ENCODE measurements around the gene IDE. TPM values are rescaled to one million over a fixed set of nuclear protein-coding genes. Genes with fewer than 3 reads are reported as not detected.
A peak's percentile ranks its signal among the peaks of the same experiment; 100 is the strongest.

IDE gene
- total and polyA plus RNA-seq, 10 of the 15 experiments (the other 5 are each of a cell fraction or from before 2014, with no cell fraction given) = 11.6 to 54.5 (median 33.6) TPM

GRCh38 chr10:92595505-92595904 lies 21.6 kb upstream of the IDE start:
- BruUV-seq (replicated peaks) = no TSS peak
- H3K36me3 ChIP-seq (ENCODE audit: control insufficient read depth in 2 of 2, insufficient read depth in 2 of 2, low read length in 1 of 2) = no peaks in the 10 kb centered on the region
- POLR2A ChIA-PET = interaction anchor here (0.6 to 1.3 kb wide), 2 partner anchors 8 to 335 kb away, joined by 3 to 7 read pairs; no protein-coding TSS in a partner anchor
- no peak for ATAC-seq
- peaks cover 8% of the 10 kb centered on the region for H3K4me1 ChIP-seq (ENCODE audit: control insufficient read depth, insufficient read depth, low read length)
- H3K27ac ChIP-seq (ENCODE audit: control insufficient read depth, insufficient read depth) = no peak overlapping the region
- peak overlapping the region; percentile 88 for H3K4me3 ChIP-seq
- FAIRE-seq = no peak
- intact Hi-C loops (cut with micrococcal nuclease; ENCODE audit: unreplicated experiment) = loop anchor here (10.0 kb wide), 1 partner anchor 249 kb away; the partner anchor contains the start of gene EXOC6
- H3K4me2 ChIP-seq (ENCODE audit: control insufficient read depth, insufficient read depth) = peak overlapping the region; percentile 64
- in situ Hi-C loops (cut with MboI) = no loop called here
- SMC1A ChIA-PET (ENCODE audit: uncharacterized antibody, unreplicated experiment) = no interaction called here
- H2AFZ ChIP-seq (ENCODE audit: control insufficient read depth, low read depth, low read length) = no peak overlapping the region; the same call in 1 of the 2 replicates
- RAD21 ChIA-PET (ENCODE audit: unreplicated experiment) = interaction anchor here (0.6 kb wide), 1 partner anchor 414 kb away, joined by 3 read pairs; no protein-coding TSS in a partner anchor
- peak overlapping the region; percentile 52; the same call in 1 of the 2 replicates for H3K9ac ChIP-seq (ENCODE audit: control insufficient read depth, insufficient read depth, low read length)
- no peaks in the 10 kb centered on the region for H3K9me3 ChIP-seq (replicated peaks; ENCODE audit: control insufficient read depth, insufficient read depth, low read length)
- CTCF ChIA-PET = interaction anchor here (1.3 to 1.4 kb wide), 2 partner anchors 78 to 248 kb away, joined by 3 read pairs; no protein-coding TSS in a partner anchor
- TF ChIP-seq SMAD1 (IDR thresholded peaks at IDR 0.05; ENCODE audit: low read depth, partially characterized antibody) (no peak), BHLHE40 (IDR thresholded peaks at IDR 0.05; ENCODE audit: borderline replicate concordance in 1 of 2, low read depth in 2 of 2, low read length in 1 of 2) (no peak), NBN (IDR thresholded peaks at IDR 0.05) (no peak), CREB1 (IDR thresholded peaks at IDR 0.05; ENCODE audit: low read depth) (no peak), ATF7 (IDR thresholded peaks at IDR 0.05; ENCODE audit: low read depth) (no peak), MLLT1 (IDR thresholded peaks at IDR 0.05) (no peak)
- H3K79me2 ChIP-seq (ENCODE audit: control insufficient read depth, insufficient read depth, low read length) = peaks cover 69% of the 10 kb centered on the region
- no peaks in the 10 kb centered on the region for H3K27me3 ChIP-seq (replicated peaks in 1 of 2; ENCODE audit: control insufficient read depth in 2 of 2, insufficient read depth in 2 of 2, low read length in 1 of 2)
- no peak for DNase-seq (ENCODE audit: low read depth, low spot score)
- WGBS (ENCODE audit: insufficient coverage, insufficient replicate concordance, low lambda C conversion rate, missing lambda C conversion rate) = 0% methylated on average over 2 of the region's 2 CpGs
- H4K20me1 ChIP-seq (ENCODE audit: control insufficient read depth, insufficient read depth) = no peaks in the 10 kb centered on the region

All from GM12878 (cell line).